ENCODE results near the gene CAPZA3.
"Not testable (repeated sequence)": the region's sequence is repeated elsewhere in the genome, so short reads cannot be mapped to it uniquely, and the experiment has no call there.

The CAPZA3 gene

GRCh38 chr12:18753481-18754123, 15.7 kb downstream of the CAPZA3 start:
- no peak for DNase-seq (ENCODE audit: low spot score)

GRCh38 chr12:18754124-18754707, 16.3 kb downstream of the CAPZA3 start:
- no peak for DNase-seq (ENCODE audit: low spot score)

- no peak for DNase-seq (ENCODE audit: low spot score)
Observed at GRCh38 chr12:18755341-18755740, 17.4 kb downstream of the CAPZA3 start.

- DNase-seq (ENCODE audit: low spot score): not testable (repeated sequence)
Observed at GRCh38 chr12:18766479-18766878, 28.6 kb downstream of the CAPZA3 start.

- DNase-seq (ENCODE audit: low spot score): no peak
Observed at GRCh38 chr12:18782827-18783226, 44.9 kb downstream of the CAPZA3 start.

- DNase-seq (ENCODE audit: low spot score): not testable (repeated sequence)
Observed at GRCh38 chr12:18785465-18785864, 47.5 kb downstream of the CAPZA3 start.

Data from LoVo (cell line).